Cardiac muscle cell (in vitro differentiated cells and primary cell): ENCODE data around the gene ZNF648. TPM values are rescaled to one million over a fixed set of nuclear protein-coding genes. Genes with fewer than 3 reads are reported as not detected.

ENCODE experiments used
- DNase-seq, 2 donors: peaks; one replicate each; pipeline versions ENCODE4 v3.0.0 to v3.0.0-alpha.2; 2010 to 2017; ENCODE audit warnings: low read depth in 1 of 2, low spot score in 1 of 2
- H3K27ac ChIP-seq: fragments of 200-600 bp; sonication (generic); 2 replicates; pipeline ENCODE4 v1.5.1; 2016
- H3K27me3 ChIP-seq: fragments of 200-600 bp; sonication (generic); 2 replicates; pipeline ENCODE4 v1.6.0; 2016; ENCODE audit warnings: control low read depth
- H3K36me3 ChIP-seq: fragments of 200-600 bp; sonication (generic); 2 replicates; pipeline ENCODE4 v1.5.1; 2016; ENCODE audit warnings: control low read depth
- H3K4me1 ChIP-seq: fragments of 200-600 bp; sonication (generic); 2 replicates; pipeline ENCODE4 v1.8.1; 2017; ENCODE audit warnings: low read depth, mild to moderate bottlenecking, mixed run types
- H3K4me3 ChIP-seq: fragments of 200-600 bp; sonication (generic); 2 replicates; pipeline ENCODE4 v1.5.1; 2016; ENCODE audit warnings: mild to moderate bottlenecking
- H3K9me3 ChIP-seq: fragments of 200-600 bp; sonication (generic); 2 replicates; pipeline ENCODE4 v1.5.1; 2017; ENCODE audit warnings: low read depth, mild to moderate bottlenecking, control low read depth
- CTCF ChIP-seq: IDR thresholded peaks from 2 replicates; pipeline ENCODE4 v1.5.1; 2012; ENCODE audit warnings: low read depth, mild to moderate bottlenecking, low read length
- polyA plus RNA-seq: library from polyadenylated mRNA; unstranded; fragments of >200 nt; fragmentation: Nextera tagmentation; extraction: Ambion mirVana; gene quantifications from 2 replicates; pipeline ENCODE4 v1.2.1, GENCODE V29; 2016
- total RNA-seq: library from RNA; depleted of rRNA; stranded (reverse); fragments of >200 nt; gene quantifications from 2 replicates; pipeline ENCODE4 v1.2.3, GENCODE V29; 2016

Gene ZNF648
- total and polyA plus RNA-seq, 2 experiments from 2014 or later: 0.12 TPM; not detected in 1

- no peaks in the 10 kb centered on the region for H3K4me1 ChIP-seq
- no peaks in the 10 kb centered on the region for H3K36me3 ChIP-seq
- H3K9me3 ChIP-seq: no peaks in the 10 kb centered on the region
- H3K27me3 ChIP-seq: no peaks in the 10 kb centered on the region
- DNase-seq: no peak
- TF ChIP-seq CTCF: no peak
- H3K4me3 ChIP-seq: no peak overlapping the region
- no peak overlapping the region for H3K27ac ChIP-seq
Observed at GRCh38 chr1:182085726-182086125, 24.2 kb upstream of the ZNF648 start.

- no peaks in the 10 kb centered on the region for H3K9me3 ChIP-seq
- DNase-seq: peak; percentile 80 to 85
- no peak overlapping the region for H3K4me3 ChIP-seq
- no peak overlapping the region for H3K27ac ChIP-seq
- H3K36me3 ChIP-seq: no peaks in the 10 kb centered on the region
- TF ChIP-seq CTCF: peak; percentile 76
- no peaks in the 10 kb centered on the region for H3K4me1 ChIP-seq
- no peaks in the 10 kb centered on the region for H3K27me3 ChIP-seq
Observed at GRCh38 chr1:182084487-182085316, 23.2 kb upstream of the ZNF648 start.

GRCh38 chr1:182083851-182084486 lies 22.5 kb upstream of the ZNF648 start:
- Histone ChIP-seq H3K4me3 (no peak overlapping the region), H3K9me3 (no peaks in the 10 kb centered on the region), H3K27me3 (no peaks in the 10 kb centered on the region), H3K4me1 (no peaks in the 10 kb centered on the region), H3K27ac (no peak overlapping the region), H3K36me3 (no peaks in the 10 kb centered on the region)
- no peak for TF ChIP-seq CTCF
- no peak for DNase-seq

- Histone ChIP-seq H3K27me3 (no peaks in the 10 kb centered on the region), H3K4me1 (no peaks in the 10 kb centered on the region), H3K4me3 (no peak overlapping the region), H3K9me3 (no peaks in the 10 kb centered on the region), H3K36me3 (no peaks in the 10 kb centered on the region), H3K27ac (no peak overlapping the region)
- peak; percentile 57 to 69 for DNase-seq
- peak; percentile 73 for TF ChIP-seq CTCF
Observed at GRCh38 chr1:182080955-182081582, 19.6 kb upstream of the ZNF648 start.

- Histone ChIP-seq H3K27me3 (no peaks in the 10 kb centered on the region), H3K4me1 (no peaks in the 10 kb centered on the region), H3K36me3 (no peaks in the 10 kb centered on the region), H3K9me3 (no peaks in the 10 kb centered on the region), H3K4me3 (no peak overlapping the region), H3K27ac (no peak overlapping the region)
- DNase-seq: no peak
- no peak for TF ChIP-seq CTCF
Observed at GRCh38 chr1:182080040-182080439, 18.5 kb upstream of the ZNF648 start.
